Keratinocyte (primary cell): ENCODE results near the gene TCERG1L. TPM values are rescaled to one million over a fixed set of nuclear protein-coding genes. Genes with fewer than 3 reads are reported as not detected.

ENCODE experiments used
- DNase-seq: peaks from one replicate; pipeline ENCODE4 v3.0.0-alpha.2; 2011; ENCODE audit warnings: low read depth, missing footprints, low spot score
- FAIRE-seq: peaks from 2 replicates; lab custom pipeline; 2011; peaks lifted over from hg19 to GRCh38; lab: Jason Lieb, UNC
- H2AFZ ChIP-seq: 2 replicates; pipeline ENCODE4 v1.6.0; 2012; ENCODE audit warnings: low read length, control low read depth, inconsistent platforms; ENCODE audit not compliant: control insufficient read depth
- H3K27ac ChIP-seq: 2 replicates; pipeline ENCODE4 v1.5.1; 2011; ENCODE audit warnings: low read length; ENCODE audit not compliant: control insufficient read depth, insufficient read depth
- H3K27me3 ChIP-seq: 3 replicates; pipeline ENCODE4 v1.6.0; 2011; ENCODE audit warnings: low read length; ENCODE audit not compliant: control insufficient read depth, insufficient read depth; ENCODE audit errors: extremely low read depth
- H3K36me3 ChIP-seq, 2 experiments: 2 replicates in 1 of 2; 3 replicates in 1 of 2; pipeline ENCODE4 v1.5.1; 2011; ENCODE audit warnings: low read length in 2 of 2, mild to moderate bottlenecking in 1 of 2; ENCODE audit not compliant: control insufficient read depth in 2 of 2, insufficient read depth in 2 of 2; ENCODE audit errors: extremely low read depth in 1 of 2
- H3K4me1 ChIP-seq: 3 replicates; pipeline ENCODE4 v1.5.1; 2011; ENCODE audit warnings: low read length; ENCODE audit not compliant: control insufficient read depth, insufficient read depth; ENCODE audit errors: extremely low read depth
- H3K4me2 ChIP-seq: 3 replicates; pipeline ENCODE4 v1.6.0; 2011; ENCODE audit warnings: low read depth, low read length; ENCODE audit not compliant: control insufficient read depth, insufficient read depth; ENCODE audit errors: extremely low read depth
- H3K4me3 ChIP-seq, 3 experiments: fragments of 200-600 bp in 1 of 3; sonication (generic) in 1 of 3; 2 replicates in 2 of 3; 3 replicates in 1 of 3; pipeline ENCODE4 v1.5.1; 2011 to 2016; ENCODE audit warnings: low read length in 3 of 3, mild to moderate bottlenecking in 3 of 3, control low read depth in 2 of 3, inconsistent platforms in 1 of 3, low read depth in 1 of 3, mixed read lengths in 1 of 3, mixed run types in 1 of 3, moderate library complexity in 1 of 3; ENCODE audit not compliant: control insufficient read depth in 2 of 3, insufficient read depth in 2 of 3; ENCODE audit errors: extremely low read depth in 1 of 3
- H3K79me2 ChIP-seq: 2 replicates; pipeline ENCODE4 v1.6.0; 2012; ENCODE audit warnings: low read length; ENCODE audit not compliant: control insufficient read depth, insufficient read depth
- H3K9ac ChIP-seq: 3 replicates; pipeline ENCODE4 v1.6.0; 2011; ENCODE audit warnings: low read length; ENCODE audit not compliant: control insufficient read depth, insufficient read depth; ENCODE audit errors: extremely low read depth
- H3K9me1 ChIP-seq: 3 replicates; pipeline ENCODE4 v1.6.0; 2011; ENCODE audit warnings: low read length; ENCODE audit not compliant: control insufficient read depth, insufficient read depth; ENCODE audit errors: extremely low read depth
- H3K9me3 ChIP-seq: 2 replicates; pipeline ENCODE4 v1.5.1; 2012; ENCODE audit warnings: low read depth, low read length; ENCODE audit not compliant: control insufficient read depth
- H4K20me1 ChIP-seq: 3 replicates; pipeline ENCODE4 v1.6.0; 2011; ENCODE audit warnings: low read length; ENCODE audit not compliant: control insufficient read depth, insufficient read depth; ENCODE audit errors: extremely low read depth
- EZH2 ChIP-seq: IDR thresholded peaks from one replicate; pipeline ENCODE4 v1.6.1; 2012; ENCODE audit warnings: inconsistent platforms, mild to moderate bottlenecking, low read length, moderate library complexity
- dilution Hi-C: fragments of 300-500 bp; cut with MboI; formaldehyde crosslinking; loops from one replicate; pipeline ENCODE4 v1.7.0; 2020; ENCODE audit warnings: low sequenced_read_pairs; ENCODE audit not compliant: extremely low pct_ligation_motif_present
- polyA plus RNA-seq, 5 experiments: library from polyadenylated mRNA; depleted of rRNA in 3 of 5; stranded (reverse) in 3 of 5; stranded (forward) in 1 of 5; unstranded in 1 of 5; fragments of >200 nt; gene quantifications; 1 replicate in 1 of 5; 2 replicates in 3 of 5; 3 replicates in 1 of 5; pipeline versions ENCODE4 v1.2.1 to v1.2.3, GENCODE V29; 2011 to 2012; ENCODE audit warnings: missing spikeins in 2 of 5, low read depth in 1 of 5, low replicate concordance in 1 of 5
- TF ChIP-seq, protein P1 (sequence below), 3 experiments: IDR thresholded peaks in 1 of 3; conservative IDR thresholded peaks in 1 of 3; optimal IDR thresholded peaks in 1 of 3; 2 replicates in 2 of 3; 3 replicates in 1 of 3; pipeline versions ENCODE3 to v1.5.1; 2011; ENCODE audit warnings: low read length in 3 of 3, mild to moderate bottlenecking in 3 of 3, moderate library complexity in 2 of 3, control low read depth in 1 of 3, inconsistent platforms in 1 of 3; ENCODE audit not compliant: insufficient read depth in 2 of 3; ENCODE audit errors: extremely low read depth in 1 of 3

Gene TCERG1L
- polyA plus RNA-seq, 1 donor (not counting 4 experiments of a cell fraction or from before 2014, with no cell fraction given): not detected

DNA sequence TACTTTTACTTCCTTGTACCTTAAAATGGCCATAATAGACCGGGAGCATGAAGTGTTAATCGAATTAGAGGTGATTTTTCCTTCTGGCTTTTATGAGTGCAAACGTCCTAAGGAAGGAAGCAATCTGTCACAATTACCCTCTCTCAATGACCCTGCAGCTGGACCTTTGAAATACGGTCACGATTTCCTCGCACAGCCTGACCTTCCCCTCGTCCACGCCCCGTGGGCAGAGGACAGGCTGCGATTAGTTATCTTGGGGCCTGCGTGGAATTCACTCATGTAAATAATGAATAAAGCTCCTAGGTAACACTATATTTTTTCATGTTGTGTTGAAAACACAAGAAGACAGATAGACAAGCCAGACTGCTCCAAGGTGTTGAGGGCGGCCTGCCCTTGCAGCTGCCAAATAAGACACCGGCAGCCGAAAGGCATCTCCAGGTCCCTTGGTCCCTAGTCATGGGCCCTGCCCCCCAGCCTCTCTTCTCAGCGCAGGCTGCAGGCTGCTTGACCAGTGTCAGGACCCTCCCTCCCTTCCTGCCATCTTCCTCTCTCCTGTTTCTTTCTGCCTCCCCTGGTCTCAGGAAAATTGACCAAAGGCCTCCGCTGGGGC lies 199.9 kb downstream of the TCERG1L start:
- TF ChIP-seq, protein P1, sequence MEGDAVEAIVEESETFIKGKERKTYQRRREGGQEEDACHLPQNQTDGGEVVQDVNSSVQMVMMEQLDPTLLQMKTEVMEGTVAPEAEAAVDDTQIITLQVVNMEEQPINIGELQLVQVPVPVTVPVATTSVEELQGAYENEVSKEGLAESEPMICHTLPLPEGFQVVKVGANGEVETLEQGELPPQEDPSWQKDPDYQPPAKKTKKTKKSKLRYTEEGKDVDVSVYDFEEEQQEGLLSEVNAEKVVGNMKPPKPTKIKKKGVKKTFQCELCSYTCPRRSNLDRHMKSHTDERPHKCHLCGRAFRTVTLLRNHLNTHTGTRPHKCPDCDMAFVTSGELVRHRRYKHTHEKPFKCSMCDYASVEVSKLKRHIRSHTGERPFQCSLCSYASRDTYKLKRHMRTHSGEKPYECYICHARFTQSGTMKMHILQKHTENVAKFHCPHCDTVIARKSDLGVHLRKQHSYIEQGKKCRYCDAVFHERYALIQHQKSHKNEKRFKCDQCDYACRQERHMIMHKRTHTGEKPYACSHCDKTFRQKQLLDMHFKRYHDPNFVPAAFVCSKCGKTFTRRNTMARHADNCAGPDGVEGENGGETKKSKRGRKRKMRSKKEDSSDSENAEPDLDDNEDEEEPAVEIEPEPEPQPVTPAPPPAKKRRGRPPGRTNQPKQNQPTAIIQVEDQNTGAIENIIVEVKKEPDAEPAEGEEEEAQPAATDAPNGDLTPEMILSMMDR (optimal IDR thresholded peaks at IDR 0.05 in 1 of 3, IDR thresholded peaks at IDR 0.05 in 1 of 3, conservative IDR thresholded peaks at IDR 0.05 in 1 of 3; ENCODE audit: extremely low read depth in 1 of 3, insufficient read depth in 2 of 3, low read length in 3 of 3): no peak
- TF ChIP-seq EZH2: no peak
- Histone ChIP-seq H3K79me2 (no peaks in the 10 kb centered on the region), H3K36me3 (no peaks in the 10 kb centered on the region), H3K4me3 (no peak overlapping the region), H3K27me3 (no peaks in the 10 kb centered on the region), H3K9me1 (no peaks in the 10 kb centered on the region), H3K4me1 (no peaks in the 10 kb centered on the region), H2AFZ (no peak overlapping the region), H3K9ac (no peak overlapping the region), H3K27ac (no peak overlapping the region), H3K9me3 (peaks cover 20% of the 10 kb centered on the region), H4K20me1 (no peaks in the 10 kb centered on the region), H3K4me2 (no peak overlapping the region)
- no peak for FAIRE-seq
- dilution Hi-C loops: no loop called here
- no peak for DNase-seq

GRCh38 chr10:131111007-131111406 lies 200.5 kb downstream of the TCERG1L start:
- H3K27ac ChIP-seq: no peak overlapping the region
- no peaks in the 10 kb centered on the region for H3K9me1 ChIP-seq
- TF ChIP-seq, protein P1 (optimal IDR thresholded peaks at IDR 0.05 in 1 of 3, IDR thresholded peaks at IDR 0.05 in 1 of 3, conservative IDR thresholded peaks at IDR 0.05 in 1 of 3; ENCODE audit: extremely low read depth in 1 of 3, insufficient read depth in 2 of 3, low read length in 3 of 3): no peak
- TF ChIP-seq EZH2: no peak
- H3K9ac ChIP-seq: no peak overlapping the region
- H3K79me2 ChIP-seq: no peaks in the 10 kb centered on the region
- H4K20me1 ChIP-seq: no peaks in the 10 kb centered on the region
- no peaks in the 10 kb centered on the region for H3K4me1 ChIP-seq
- no peak overlapping the region for H3K4me3 ChIP-seq
- H3K4me2 ChIP-seq: no peak overlapping the region
- H3K9me3 ChIP-seq: peaks cover 20% of the 10 kb centered on the region
- FAIRE-seq: no peak
- no peaks in the 10 kb centered on the region for H3K27me3 ChIP-seq
- no peak for DNase-seq
- H2AFZ ChIP-seq: no peak overlapping the region
- dilution Hi-C loops: no loop called here
- H3K36me3 ChIP-seq: no peaks in the 10 kb centered on the region
